Smooth muscle cell (in vitro differentiated cells): ENCODE measurements around the gene B3GNT3. TPM values are rescaled to one million over a fixed set of nuclear protein-coding genes. Genes with fewer than 3 reads are reported as not detected.

Experiments
- DNase-seq: peaks from one replicate; lab custom pipeline; 2025; ENCODE audit not compliant: unreplicated experiment; lab: John Stamatoyannopoulos, UW
- H2AFZ ChIP-seq: fragments of 200-600 bp; sonication (generic); 2 replicates; pipeline ENCODE4 v1.6.0; 2016; ENCODE audit warnings: antibody characterized with exemption, low read depth, mild to moderate bottlenecking
- H3F3A ChIP-seq: fragments of 200-600 bp; sonication (generic); 2 replicates; pipeline ENCODE4 v1.6.0; 2017; ENCODE audit warnings: antibody characterized with exemption, low read depth
- H3K27ac ChIP-seq: fragments of 200-600 bp; sonication (generic); 2 replicates; pipeline ENCODE4 v1.5.1; 2016; ENCODE audit warnings: low read depth, mild to moderate bottlenecking
- H3K27me3 ChIP-seq: fragments of 200-600 bp; sonication (generic); 2 replicates; pipeline ENCODE4 v1.6.1; 2016; ENCODE audit warnings: low read depth, mild to moderate bottlenecking
- H3K36me3 ChIP-seq: fragments of 200-600 bp; sonication (generic); 2 replicates; pipeline ENCODE4 v1.5.1; 2016; ENCODE audit warnings: low read depth
- H3K4me1 ChIP-seq: fragments of 200-600 bp; sonication (generic); 2 replicates; pipeline ENCODE4 v1.5.1; 2016; ENCODE audit warnings: low read depth
- H3K4me2 ChIP-seq: fragments of 200-600 bp; sonication (generic); 2 replicates; pipeline ENCODE4 v1.6.0; 2016; ENCODE audit warnings: mild to moderate bottlenecking
- H3K4me3 ChIP-seq: fragments of 200-600 bp; sonication (generic); 2 replicates; pipeline ENCODE4 v1.5.1; 2016; ENCODE audit warnings: mild to moderate bottlenecking
- H3K79me2 ChIP-seq: fragments of 200-600 bp; sonication (generic); 2 replicates; pipeline ENCODE4 v1.6.0; 2016; ENCODE audit warnings: low read depth, mild to moderate bottlenecking
- H3K9ac ChIP-seq: fragments of 200-600 bp; sonication (generic); 2 replicates; pipeline ENCODE4 v1.6.0; 2016; ENCODE audit warnings: low read depth
- H3K9me3 ChIP-seq: fragments of 200-600 bp; sonication (generic); replicated peaks from 2 replicates; pipeline ENCODE4 v1.5.1; 2016; ENCODE audit warnings: low read depth
- H4K20me1 ChIP-seq: fragments of 200-600 bp; sonication (generic); 2 replicates; pipeline ENCODE4 v1.6.0; 2016; ENCODE audit warnings: low read depth
- WGBS: methylation state at CpG from one replicate; pipeline ENCODE4 v1.1.7; 2016; ENCODE audit warnings: low lambda C conversion rate; 5-methylcytosine and 5-hydroxymethylcytosine counted together
- polyA plus RNA-seq: library from polyadenylated mRNA; unstranded; fragments of >200 nt; fragmentation: Nextera tagmentation; extraction: Ambion mirVana; gene quantifications from 2 replicates; pipeline ENCODE4 v1.2.1, GENCODE V29; 2016
- total RNA-seq: library from RNA; depleted of rRNA; stranded (reverse); fragments of >200 nt; gene quantifications from 2 replicates; pipeline ENCODE4 v1.2.3, GENCODE V29; 2014
- TF ChIP-seq, protein P1 (sequence below): fragments of 200-600 bp; sonication (generic); IDR thresholded peaks from 2 replicates; pipeline ENCODE4 v1.5.1; 2017; ENCODE audit warnings: borderline replicate concordance, mild to moderate bottlenecking, antibody characterized with exemption; ENCODE audit not compliant: insufficient read depth, poor library complexity, severe bottlenecking

B3GNT3 gene
- total and polyA plus RNA-seq, 2 experiments from 2014 or later = 2.8 TPM; not detected in 1

DNA sequence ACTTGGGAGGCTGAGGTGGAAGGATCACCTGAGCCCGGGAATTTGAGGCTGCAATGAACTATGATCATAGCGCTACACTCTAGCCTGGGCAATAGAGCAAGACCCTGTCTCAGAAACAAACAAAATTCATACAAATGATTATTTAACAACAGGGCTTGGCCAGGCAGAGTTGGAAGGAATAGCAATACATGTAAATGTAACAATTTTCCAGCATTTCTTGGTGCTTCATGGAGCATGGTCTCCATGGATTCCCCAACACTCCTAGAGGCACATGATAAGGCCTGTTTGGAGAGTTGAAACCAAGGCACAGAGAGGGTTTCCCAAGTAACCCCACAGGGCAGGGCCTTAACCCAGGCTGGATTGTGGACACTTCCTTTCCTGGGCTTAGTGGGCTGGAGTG, 16.2 kb downstream of the B3GNT3 start:
- no peak overlapping the region for H3K4me2 ChIP-seq
- H3F3A ChIP-seq = no peaks in the 10 kb centered on the region
- peaks cover 6% of the 10 kb centered on the region for H3K27me3 ChIP-seq
- no peaks in the 10 kb centered on the region for H3K79me2 ChIP-seq
- no peak overlapping the region for H3K27ac ChIP-seq
- no peak overlapping the region for H3K4me3 ChIP-seq
- no peak overlapping the region for H2AFZ ChIP-seq
- DNase-seq = no peak
- TF ChIP-seq, protein P1, sequence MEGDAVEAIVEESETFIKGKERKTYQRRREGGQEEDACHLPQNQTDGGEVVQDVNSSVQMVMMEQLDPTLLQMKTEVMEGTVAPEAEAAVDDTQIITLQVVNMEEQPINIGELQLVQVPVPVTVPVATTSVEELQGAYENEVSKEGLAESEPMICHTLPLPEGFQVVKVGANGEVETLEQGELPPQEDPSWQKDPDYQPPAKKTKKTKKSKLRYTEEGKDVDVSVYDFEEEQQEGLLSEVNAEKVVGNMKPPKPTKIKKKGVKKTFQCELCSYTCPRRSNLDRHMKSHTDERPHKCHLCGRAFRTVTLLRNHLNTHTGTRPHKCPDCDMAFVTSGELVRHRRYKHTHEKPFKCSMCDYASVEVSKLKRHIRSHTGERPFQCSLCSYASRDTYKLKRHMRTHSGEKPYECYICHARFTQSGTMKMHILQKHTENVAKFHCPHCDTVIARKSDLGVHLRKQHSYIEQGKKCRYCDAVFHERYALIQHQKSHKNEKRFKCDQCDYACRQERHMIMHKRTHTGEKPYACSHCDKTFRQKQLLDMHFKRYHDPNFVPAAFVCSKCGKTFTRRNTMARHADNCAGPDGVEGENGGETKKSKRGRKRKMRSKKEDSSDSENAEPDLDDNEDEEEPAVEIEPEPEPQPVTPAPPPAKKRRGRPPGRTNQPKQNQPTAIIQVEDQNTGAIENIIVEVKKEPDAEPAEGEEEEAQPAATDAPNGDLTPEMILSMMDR = no peak
- no peak overlapping the region for H3K9ac ChIP-seq
- no peaks in the 10 kb centered on the region for H4K20me1 ChIP-seq
- no peaks in the 10 kb centered on the region for H3K36me3 ChIP-seq
- WGBS = 100% methylated on average over 2 of the region's 2 CpGs
- H3K9me3 ChIP-seq = no peaks in the 10 kb centered on the region
- H3K4me1 ChIP-seq = no peaks in the 10 kb centered on the region

DNA sequence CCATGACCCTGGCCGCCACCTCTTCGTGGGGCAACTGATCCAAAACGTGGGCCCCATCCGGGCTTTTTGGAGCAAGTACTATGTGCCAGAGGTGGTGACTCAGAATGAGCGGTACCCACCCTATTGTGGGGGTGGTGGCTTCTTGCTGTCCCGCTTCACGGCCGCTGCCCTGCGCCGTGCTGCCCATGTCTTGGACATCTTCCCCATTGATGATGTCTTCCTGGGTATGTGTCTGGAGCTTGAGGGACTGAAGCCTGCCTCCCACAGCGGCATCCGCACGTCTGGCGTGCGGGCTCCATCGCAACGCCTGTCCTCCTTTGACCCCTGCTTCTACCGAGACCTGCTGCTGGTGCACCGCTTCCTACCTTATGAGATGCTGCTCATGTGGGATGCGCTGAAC, 16.7 kb downstream of the B3GNT3 start:
- Histone ChIP-seq H3K9me3 (no peaks in the 10 kb centered on the region), H3K9ac (no peak overlapping the region), H3K36me3 (no peaks in the 10 kb centered on the region), H3K27ac (no peak overlapping the region), H3K4me3 (no peak overlapping the region), H3K27me3 (peaks cover 6% of the 10 kb centered on the region), H3K4me1 (no peaks in the 10 kb centered on the region), H4K20me1 (no peaks in the 10 kb centered on the region), H3K79me2 (no peaks in the 10 kb centered on the region), H3F3A (no peaks in the 10 kb centered on the region), H2AFZ (no peak overlapping the region), H3K4me2 (no peak overlapping the region)
- TF ChIP-seq, protein P1 = no peak
- WGBS = 85% methylated on average over 20 of the region's 20 CpGs
- no peak for DNase-seq

DNA sequence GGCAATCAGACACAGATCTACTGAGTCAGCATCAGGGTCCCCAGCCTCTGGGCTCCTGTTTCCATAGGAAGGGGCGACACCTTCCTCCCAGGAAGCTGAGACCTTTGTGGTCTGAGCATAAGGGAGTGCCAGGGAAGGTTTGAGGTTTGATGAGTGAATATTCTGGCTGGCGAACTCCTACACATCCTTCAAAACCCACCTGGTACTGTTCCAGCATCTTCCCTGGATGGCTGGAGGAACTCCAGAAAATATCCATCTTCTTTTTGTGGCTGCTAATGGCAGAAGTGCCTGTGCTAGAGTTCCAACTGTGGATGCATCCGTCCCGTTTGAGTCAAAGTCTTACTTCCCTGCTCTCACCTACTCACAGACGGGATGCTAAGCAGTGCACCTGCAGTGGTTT, 17.2 kb downstream of the B3GNT3 start:
- Histone ChIP-seq H3K9ac (no peak overlapping the region), H3K9me3 (no peaks in the 10 kb centered on the region), H3K79me2 (no peaks in the 10 kb centered on the region), H4K20me1 (no peaks in the 10 kb centered on the region), H3F3A (no peaks in the 10 kb centered on the region), H3K27ac (no peak overlapping the region), H3K27me3 (peaks cover 6% of the 10 kb centered on the region), H3K4me3 (no peak overlapping the region), H3K4me2 (no peak overlapping the region), H3K4me1 (no peaks in the 10 kb centered on the region), H2AFZ (no peak overlapping the region), H3K36me3 (no peaks in the 10 kb centered on the region)
- TF ChIP-seq, protein P1 = no peak
- DNase-seq = no peak
- 82% methylated on average over 5 of the region's 5 CpGs for WGBS

DNA sequence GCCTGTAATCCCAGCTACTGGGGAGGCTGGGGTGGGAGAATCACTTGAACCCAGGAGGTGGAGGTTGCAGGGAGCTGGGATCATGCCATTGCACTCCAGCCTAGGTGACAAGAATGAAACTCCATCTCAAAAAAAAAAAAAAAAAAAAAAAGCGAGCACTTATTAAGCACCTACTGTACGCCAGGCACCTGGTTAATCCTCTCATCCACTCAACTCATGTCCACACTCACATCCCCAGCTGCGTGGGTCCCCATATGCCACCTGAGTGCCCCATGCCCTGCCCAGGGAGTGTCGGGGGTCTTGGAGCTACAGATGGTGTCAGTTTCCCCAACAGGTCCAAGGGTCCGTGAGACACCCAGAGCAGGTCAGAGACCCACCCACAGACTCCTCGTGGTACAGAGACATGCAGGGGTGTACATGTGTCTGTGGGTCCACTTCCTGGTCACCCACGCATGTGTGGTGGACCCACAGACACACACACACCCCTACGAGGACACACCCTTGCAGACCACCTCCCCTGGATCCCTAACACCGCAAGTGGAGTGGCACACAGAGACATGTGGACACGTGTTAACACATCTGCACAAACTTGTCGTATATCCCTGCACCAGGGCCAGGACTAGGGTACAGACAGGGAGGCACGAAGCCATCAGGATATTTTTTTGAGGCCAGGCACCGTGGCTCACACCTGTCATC, 22.9 kb downstream of the B3GNT3 start:
- H3K79me2 ChIP-seq = no peaks in the 10 kb centered on the region
- WGBS = 78% methylated on average over 13 of the region's 13 CpGs

More for the DNA sequence above, 22.9 kb downstream of the B3GNT3 start:
- Histone ChIP-seq H3K27ac (no peak overlapping the region), H3K27me3 (peaks cover under 1% of the 10 kb centered on the region), H4K20me1 (no peaks in the 10 kb centered on the region), H3K4me2 (no peak overlapping the region), H3F3A (no peaks in the 10 kb centered on the region), H3K4me1 (no peaks in the 10 kb centered on the region), H3K4me3 (no peak overlapping the region), H3K36me3 (no peaks in the 10 kb centered on the region), H3K9me3 (no peaks in the 10 kb centered on the region), H2AFZ (no peak overlapping the region), H3K9ac (no peak overlapping the region)
- TF ChIP-seq, protein P1 = no peak
- no peak for DNase-seq
